IPS DF 4.7 (cell line): Measurements from ENCODE around the gene TBCD.
"Not testable (repeated sequence)": the region's sequence is repeated elsewhere in the genome, so short reads cannot be mapped to it uniquely, and the experiment has no call there.

Experiments
- DNase-seq: peaks from one replicate; pipeline ENCODE4 v3.0.0-alpha.2; 2013; ENCODE audit warnings: low spot score; ENCODE audit errors: extremely low read depth

TBCD gene

GRCh38 chr17:82765371-82765770 lies 13.5 kb downstream of the TBCD start:
- DNase-seq, result no peak

- DNase-seq, result no peak
These were observed 15.3 kb downstream of the TBCD start for GRCh38 chr17:82767041-82767754.

- DNase-seq, result no peak
These were observed 17.2 kb downstream of the TBCD start for GRCh38 chr17:82769041-82769440.

- no peak for DNase-seq
These were observed 20.2 kb downstream of the TBCD start for GRCh38 chr17:82772026-82772425.

- DNase-seq, result not testable (repeated sequence)
These were observed 22.6 kb downstream of the TBCD start for GRCh38 chr17:82774456-82774855.

GRCh38 chr17:82775001-82775823 lies 23.3 kb downstream of the TBCD start:
- no peak for DNase-seq

- DNase-seq, result no peak
These were observed 24.6 kb downstream of the TBCD start for GRCh38 chr17:82776454-82776853.

GRCh38 chr17:82777778-82778375 lies 26.0 kb downstream of the TBCD start:
- DNase-seq, result not testable (repeated sequence)

GRCh38 chr17:82779541-82779940 lies 27.7 kb downstream of the TBCD start:
- no peak for DNase-seq

GRCh38 chr17:82780195-82780594 lies 28.3 kb downstream of the TBCD start:
- DNase-seq, result no peak

GRCh38 chr17:82780971-82781893 lies 29.4 kb downstream of the TBCD start:
- no peak for DNase-seq

- DNase-seq, result no peak
These were observed 30.0 kb downstream of the TBCD start for GRCh38 chr17:82781894-82782274.

GRCh38 chr17:82782657-82783207 lies 30.9 kb downstream of the TBCD start:
- DNase-seq, result no peak

GRCh38 chr17:82783498-82783897 lies 31.6 kb downstream of the TBCD start:
- DNase-seq, result no peak

GRCh38 chr17:82785581-82785980 lies 33.7 kb downstream of the TBCD start:
- DNase-seq, result not testable (repeated sequence)

- DNase-seq, result no peak
These were observed 34.6 kb downstream of the TBCD start for GRCh38 chr17:82786427-82786826.

GRCh38 chr17:82787081-82787848 lies 35.4 kb downstream of the TBCD start:
- DNase-seq, result no peak

- no peak for DNase-seq
These were observed 36.5 kb downstream of the TBCD start for GRCh38 chr17:82788206-82789001.

GRCh38 chr17:82789051-82789592 lies 37.3 kb downstream of the TBCD start:
- DNase-seq, result no peak
